Activated naive CD4-positive, alpha-beta T cell treated with Interleukin-2 at 50 U/mL for 16 hours (primary cell): ENCODE measurements around the gene TRPC6.

Source experiments
- DNase-seq: peaks from one replicate; pipeline ENCODE4 v3.0.0-alpha.2; 2020

The TRPC6 gene

DNA sequence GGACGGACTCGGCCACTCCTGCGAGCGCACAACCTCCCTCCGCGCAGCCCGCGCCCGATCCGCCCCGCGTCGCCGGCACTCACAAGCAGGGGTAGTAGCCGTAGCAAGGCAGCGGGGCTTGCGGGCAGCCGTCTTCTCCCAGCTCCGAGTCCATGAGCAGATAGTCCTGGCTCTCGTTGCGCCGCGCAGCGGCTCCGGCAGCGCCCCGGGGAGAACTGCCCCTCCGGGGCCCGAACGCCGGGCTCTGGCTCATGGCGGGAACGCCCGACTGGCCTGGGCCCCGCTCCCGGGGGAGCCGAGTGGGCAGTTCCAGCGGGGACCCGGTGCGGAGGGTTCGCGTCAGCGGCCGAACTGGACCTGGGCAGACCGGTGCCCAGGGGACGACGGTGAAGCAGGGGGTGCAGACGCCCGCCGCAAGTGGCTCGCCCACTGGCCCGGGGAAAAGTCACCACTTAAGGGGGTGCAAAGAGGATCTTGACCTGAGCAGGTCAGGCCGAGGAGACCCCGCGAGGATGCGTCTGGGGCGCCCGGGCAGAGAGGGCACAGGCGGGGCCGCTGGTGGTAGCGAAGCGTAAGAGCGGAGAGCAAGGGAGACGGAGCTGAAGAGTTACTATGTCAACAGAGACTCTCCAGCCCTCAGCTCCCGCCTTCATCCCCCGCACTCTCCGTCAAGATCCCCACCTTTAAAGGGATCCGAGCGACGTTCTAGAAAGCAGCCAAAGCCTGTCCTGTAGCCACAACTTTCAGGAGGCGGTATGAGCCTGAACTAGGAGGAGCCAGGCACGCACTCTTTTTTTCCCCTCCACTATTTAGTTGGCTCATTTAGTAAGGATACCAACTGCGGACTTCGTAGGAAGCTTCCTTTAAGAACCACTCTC lies at the start of gene TRPC6:
TSS of gene TRPC6 (minus strand) at position 757 of the 878 bp plus-strand sequence. CDS start at position 253, 504 bp downstream.
- DNase-seq: no peak

DNA sequence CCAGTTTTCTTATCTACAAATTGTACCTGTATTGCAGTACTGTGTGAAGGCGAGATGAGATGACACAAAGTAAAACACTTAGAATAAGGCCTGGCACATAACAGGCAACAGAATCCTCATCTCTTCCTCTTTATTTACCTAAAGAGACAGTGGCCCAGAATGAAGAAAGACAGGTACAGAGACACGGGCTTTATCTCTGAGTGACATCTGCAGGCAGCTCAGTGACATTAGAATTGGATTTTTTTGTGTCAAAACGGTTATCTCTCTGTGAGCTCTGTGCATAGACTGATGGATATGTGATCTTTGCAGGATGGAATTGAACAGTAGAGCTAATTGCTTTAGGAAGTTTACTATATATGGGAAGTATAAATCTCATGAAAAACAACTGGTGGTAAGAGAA lies 36.2 kb upstream of the TRPC6 start:
- DNase-seq: no peak

DNA sequence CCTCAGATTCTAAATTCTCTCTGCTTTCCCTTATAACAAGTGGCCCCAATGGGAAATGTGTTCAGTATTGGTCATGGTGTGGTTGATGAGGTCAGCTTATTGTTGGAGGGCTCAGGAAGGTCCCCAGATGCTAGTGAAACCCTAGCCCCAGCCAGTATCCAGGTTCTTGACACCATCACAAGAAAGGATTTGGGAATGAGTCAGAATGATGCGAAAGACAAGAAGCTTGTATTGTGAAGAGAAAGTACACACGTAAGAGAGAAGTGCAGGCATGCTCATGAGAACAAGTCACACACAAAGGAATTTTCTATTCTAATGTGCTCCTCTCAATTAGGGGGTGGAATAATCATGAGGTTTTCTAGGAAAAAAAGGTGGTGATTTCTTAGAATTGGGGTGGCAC lies 34.9 kb upstream of the TRPC6 start:
- DNase-seq: no peak

DNA sequence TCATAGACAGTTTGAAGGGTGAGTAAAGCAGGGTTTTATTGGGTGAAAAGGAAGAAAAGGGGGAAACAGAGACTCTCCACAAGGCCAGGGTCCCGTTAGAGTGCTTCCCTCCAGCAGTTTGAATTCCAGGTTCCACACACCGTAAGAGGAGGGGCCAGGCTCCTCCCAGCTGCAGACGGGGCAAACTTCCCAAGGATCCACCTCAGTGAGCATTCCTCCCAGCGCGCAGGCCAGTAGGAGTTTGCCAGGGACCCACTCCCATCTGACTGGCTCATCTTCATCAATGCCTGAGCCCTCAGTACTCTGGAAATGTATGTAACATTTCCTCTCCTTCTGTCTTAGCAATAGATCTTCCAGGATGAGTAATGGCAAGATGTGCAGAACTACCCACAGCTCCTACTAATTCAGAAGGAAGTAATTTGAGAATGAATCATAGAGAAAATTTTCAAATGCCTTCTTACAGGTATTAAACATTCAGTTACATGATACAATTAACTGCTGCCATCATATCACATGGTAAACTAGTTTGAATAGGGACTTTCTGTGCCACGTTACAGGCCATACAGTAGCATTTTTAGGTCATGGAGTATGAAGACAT lies 34.0 kb upstream of the TRPC6 start:
- DNase-seq: no peak

DNA sequence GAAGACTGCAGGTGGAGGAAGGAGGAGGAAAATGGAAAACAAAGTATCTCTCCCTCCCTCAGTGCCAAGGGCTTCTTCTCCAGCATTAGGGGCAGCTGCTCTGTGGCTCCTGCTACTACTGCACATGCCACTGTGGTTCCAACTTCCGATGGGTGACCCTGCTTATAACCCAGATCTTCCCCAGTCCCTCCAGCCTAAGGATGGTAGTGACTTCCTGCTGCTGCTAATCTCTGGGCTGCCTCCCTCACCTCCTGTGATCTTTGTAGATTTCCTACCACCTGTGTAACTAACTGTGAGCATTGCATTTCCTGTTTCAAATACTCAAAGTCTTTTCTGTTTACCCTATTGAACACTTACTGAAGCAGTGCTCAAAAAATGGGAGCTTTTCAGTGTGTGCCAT lies 28.7 kb upstream of the TRPC6 start:
- no peak for DNase-seq

DNA sequence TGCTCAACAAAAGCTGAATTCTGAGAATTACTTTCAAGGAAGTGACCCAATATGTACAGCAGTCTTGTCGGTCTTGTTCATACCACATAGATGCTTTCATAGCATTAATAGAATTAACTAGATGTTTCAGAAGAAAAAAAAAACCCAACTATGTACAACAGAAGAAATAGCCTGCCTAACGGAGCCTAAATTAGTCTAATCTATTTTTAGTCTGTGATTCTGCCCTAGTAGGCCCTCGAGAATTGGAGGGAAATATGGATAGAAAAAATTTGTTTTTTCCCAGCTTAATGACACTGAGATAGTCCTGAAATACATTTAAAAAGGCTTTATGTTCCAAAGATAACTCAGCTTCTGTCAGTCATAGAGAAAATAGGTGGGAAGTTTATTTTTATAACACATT lies 17.1 kb upstream of the TRPC6 start:
- DNase-seq: no peak

DNA sequence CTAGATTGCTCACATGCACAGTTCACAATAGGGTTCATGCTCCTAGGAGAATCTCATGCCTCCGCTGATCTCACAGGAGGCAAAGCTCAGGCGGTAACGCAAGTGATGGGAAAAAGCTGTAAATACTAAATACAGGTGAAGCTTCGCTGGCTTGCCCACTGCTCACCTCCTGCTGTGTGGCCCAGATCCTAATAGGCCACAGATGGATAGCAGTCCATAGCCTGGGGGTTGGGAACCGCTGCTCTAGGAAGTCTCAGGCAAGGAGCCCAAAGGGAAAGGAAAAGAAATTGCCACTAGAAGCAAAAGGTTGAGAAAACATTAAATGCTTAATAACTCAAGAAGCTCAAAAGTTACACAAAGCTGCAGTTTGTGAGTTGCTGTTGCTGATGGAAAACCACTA lies 3.2 kb upstream of the TRPC6 start:
- DNase-seq: no peak

DNA sequence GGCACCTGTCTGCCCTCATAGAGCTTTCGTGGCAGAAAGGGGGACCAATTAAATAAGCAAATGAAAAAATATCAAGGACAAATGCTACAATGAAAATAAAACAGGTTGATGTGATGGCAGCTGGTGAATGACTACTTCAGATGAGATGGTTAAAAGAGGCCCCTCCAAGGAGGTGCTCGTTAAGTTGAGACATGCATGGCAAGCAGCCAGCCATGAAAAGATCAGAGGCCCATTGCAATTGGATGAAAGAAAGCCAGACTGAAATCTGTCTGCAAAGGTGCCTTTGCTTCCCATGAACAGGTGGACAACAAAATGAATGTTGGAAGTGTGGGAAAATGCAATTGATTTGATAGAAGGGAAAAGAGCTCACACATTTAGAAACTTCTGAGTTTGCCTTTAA lies 848 bp upstream of the TRPC6 start:
- no peak for DNase-seq

DNA sequence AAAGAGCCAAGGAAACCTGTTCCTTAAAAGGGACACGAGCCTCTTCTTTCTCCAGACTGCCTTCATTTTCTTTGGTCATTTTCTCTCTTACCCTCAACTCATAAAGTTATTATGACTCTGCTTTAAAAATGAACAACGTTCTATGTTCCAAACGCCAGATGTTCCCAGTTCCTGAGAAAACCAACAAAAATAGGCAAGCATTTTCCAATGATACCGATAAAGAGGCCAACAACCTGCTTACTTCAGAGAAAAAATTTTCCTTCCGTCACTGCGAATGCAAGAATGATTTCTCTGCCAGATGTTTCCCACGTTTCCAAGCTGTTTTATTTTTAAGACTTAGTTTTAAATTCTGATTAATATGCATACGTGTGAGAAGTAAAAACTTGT lies 315 bp upstream of the TRPC6 start:
- DNase-seq: no peak

DNA sequence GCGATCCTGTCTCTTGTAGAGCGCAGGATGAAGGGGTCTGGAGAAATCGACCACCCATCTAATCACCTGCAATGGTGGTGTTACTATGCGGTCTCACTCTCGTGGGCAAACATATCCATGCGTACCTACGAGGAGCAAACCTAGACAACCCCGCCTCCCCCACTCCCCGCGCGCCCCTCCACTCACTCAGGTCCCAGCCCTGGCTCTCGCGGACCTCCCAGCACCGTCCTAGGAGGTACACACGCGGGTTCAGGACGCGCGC lies 887 bp downstream of the TRPC6 start:
- DNase-seq: no peak

DNA sequence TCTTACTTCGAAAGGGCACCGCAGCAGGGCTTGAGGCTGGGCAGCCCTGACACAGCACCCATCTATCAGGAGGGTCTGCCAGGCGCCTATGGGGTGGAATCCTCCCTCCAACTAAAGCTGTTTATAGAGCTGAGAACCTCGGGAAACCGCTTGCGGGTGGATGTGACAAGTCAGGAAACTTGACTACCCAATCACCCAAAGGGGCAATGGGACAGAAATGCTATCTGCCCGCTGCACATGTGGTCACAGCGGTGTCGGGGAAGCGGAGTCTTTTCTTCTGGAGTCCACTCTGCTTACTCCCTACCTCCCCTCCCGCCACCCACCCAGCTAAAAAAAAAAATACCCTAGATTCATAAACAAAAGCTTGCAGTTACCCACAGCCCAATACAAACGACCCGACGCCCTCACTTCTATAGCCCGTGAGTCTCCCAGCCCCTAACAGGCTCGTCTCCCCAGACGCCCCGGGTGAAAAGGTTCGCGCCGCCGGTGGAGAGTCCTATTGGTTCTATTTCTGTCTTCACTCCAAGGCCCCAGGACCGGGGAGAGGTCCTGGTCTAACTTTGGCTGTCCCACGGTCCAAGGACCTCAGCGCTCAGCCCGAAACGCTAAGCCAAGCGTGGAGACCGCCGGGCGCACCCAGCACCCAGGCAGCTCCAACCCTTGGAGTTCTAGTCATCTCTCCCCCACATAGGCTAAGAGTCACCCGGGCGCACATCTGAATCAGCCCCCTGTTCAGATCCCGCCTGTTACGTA lies 1.4 kb downstream of the TRPC6 start:
- DNase-seq: no peak

DNA sequence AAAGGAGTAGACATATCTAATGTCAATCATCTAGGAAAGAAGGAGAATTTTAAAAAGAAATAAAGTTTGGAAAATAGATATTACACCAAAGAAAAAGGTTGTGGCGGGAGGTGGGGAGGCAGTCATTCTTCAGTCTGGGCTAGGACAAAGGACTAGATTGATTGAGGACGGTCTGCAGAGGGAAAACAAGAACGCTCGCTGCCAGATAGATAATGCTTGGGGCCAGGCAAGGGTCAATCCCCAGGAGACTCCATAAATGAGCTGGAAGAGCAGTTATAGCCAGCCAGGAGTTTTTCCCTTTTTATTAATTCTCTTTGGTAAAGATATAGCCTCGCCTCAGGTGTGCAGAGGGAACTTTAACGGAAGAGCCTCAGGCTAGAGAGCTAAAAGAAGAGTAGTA lies 6.3 kb downstream of the TRPC6 start:
- no peak for DNase-seq

DNA sequence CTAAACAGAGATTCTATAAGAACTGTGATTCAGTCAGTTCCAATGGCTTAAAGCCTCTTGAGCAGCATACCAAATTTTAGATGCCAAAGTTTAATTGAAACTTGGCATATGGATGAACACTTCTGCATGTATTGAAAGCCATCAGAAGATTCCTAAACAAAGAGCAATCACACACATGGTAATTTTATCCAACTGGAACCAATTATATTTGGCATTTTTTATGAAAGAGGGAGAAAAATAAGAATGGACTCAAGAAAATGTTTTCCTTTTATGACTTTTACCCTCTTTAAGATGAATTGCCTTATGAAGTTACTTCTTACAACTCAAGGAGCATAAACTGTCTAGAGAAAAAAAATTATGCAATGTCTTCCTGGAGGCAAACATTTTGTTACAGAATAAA lies 7.4 kb downstream of the TRPC6 start:
- DNase-seq: no peak

DNA sequence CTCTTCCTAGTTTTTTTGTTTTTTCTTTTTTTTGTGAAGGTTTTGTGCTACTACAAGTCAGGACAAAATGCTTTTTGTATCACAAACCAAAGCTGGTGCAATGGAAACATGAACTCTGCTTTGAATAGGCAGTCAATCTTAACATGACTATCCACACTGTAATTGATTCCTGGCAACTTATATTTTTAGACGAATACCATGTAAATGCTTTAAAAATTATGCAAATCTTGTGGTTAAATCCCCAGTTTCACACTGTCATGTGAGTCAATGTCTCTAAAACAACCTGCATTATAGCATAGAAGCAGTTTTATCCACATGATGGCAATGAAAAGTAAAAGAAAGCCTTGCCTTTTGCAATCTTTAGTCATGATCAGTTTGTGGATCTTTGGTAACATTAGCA lies 8.9 kb downstream of the TRPC6 start:
- DNase-seq: no peak

DNA sequence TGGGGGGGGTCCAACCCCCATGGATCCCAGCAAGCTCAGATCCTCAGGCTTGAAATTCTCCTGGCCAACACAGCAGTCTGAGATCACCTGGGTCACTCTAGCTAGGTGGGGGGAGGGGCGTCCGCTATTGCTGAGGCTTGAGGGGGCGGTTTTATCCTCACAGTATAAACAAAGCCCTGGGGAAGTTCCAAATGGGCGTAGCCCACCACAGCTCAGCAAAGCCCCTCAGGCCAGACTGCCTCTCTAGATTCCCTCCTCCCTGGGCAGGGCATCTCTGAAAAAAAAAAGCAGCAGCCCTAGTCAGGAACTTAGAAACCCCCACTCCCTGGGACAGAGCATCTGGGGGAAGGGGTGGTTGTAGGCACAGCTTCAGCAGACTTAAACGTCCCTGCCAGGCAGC lies 16.7 kb downstream of the TRPC6 start:
- DNase-seq: no peak

DNA sequence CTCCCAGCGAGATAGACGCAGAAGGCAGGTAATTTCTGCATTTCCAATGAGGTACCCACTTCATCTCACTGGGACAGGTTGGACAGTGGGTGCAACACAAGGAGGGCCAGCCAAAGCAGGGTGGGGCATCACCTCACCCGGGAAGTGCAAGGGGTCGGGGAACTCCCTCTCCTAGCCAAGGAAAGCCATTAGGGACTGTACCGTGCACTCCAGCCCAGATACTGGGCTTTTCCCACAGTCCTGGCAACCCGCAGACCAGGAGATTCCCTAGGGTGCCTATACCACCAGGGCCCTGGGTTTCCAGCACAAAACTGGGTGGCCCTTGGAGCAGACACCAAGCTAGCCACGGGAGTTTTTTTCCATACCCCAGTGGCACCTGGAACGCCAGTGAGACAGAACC lies 17.2 kb downstream of the TRPC6 start:
- DNase-seq: no peak

DNA sequence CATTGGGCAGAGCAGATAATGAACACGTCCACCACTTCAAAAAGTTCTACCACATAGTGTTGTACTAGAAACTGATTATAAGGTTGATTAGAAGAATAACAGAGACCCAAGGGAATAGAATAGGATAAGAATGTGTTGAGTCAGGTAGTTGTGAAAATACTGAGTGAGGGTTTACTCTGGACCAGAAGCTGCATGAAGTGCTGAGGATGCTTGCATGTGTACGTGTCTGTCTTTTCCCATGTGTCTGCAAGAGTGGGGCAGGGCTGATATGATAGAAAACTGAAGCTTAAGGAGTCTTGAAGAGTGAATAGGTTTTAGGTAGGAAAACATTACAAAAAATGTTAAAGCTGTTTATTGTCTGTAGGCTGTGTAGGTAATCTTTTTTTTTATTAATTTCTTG lies 20.6 kb downstream of the TRPC6 start:
- DNase-seq: no peak

DNA sequence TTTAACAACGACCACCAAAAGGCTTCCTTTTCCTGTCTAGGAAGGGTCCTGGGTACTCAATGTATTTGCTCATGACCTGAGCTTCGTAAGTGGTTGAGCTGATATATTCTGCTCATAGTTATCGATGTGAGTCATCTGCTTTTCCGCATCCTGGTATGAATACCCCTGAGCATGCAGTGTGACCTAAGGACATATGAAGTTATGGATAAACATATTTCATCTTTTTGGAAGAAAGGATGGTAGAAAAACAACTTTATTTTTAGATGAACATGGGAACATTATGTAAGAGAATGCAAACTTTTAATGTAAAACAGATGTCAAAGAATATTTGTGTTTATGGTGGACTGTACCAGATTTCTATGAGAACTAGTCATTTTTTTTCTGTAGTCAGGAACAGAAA lies 28.4 kb downstream of the TRPC6 start:
- no peak for DNase-seq

DNA sequence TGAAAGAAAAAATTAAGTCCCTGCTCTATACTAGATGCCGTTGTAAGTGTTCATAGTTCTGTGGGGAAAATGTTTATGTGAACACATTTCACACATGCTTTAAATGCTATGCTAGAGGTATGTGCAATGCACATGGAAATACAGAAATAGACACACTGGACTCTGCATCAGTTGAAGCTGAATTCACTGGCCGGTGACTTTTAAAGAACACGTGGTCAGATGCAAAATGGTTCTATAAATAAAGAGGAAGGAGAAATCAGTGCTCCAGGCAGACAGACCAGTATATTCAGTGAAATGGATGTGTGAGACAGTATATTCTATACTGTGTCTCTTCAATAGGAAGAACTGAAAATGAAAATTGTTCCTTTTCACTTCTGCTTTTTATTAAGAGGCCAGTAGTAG lies 29.9 kb downstream of the TRPC6 start:
- DNase-seq: no peak

DNA sequence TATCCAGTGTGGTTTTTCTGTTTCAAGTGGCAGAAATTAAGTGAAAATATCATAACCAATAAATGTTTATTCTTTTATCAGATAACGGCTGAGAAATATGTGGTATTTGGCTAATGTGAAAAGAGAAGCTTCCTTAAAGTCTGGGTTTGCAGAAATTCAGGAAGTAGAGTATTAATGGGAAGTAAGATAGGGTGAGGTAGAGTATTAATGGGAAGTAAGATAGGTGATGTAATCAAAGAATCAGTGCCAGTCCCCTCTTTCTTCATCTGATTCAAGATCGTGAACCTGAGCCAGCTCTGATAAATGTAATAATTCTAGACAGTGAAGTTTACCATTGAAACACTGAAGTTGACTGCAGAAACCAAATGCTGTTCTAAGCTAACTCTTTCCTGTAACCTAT lies 30.9 kb downstream of the TRPC6 start:
- DNase-seq: no peak

DNA sequence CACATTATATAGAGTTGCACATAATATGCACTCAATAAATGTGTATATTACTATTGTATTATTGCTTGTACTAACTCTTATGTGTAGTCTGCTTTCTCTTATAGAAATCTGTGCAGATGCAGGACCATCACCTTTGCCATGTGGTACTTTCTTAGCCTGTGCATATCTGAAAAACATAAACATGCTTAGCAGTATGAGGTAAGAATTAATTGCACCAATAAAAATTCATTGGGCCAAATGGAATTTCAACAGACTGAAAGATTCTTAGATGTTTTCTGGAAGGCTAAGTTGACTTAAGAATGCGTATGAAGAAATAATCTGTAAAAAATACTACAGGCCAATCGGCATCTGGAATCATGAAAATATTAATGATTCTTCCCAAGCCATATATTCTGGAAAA lies 55.3 kb downstream of the TRPC6 start:
- DNase-seq: no peak

DNA sequence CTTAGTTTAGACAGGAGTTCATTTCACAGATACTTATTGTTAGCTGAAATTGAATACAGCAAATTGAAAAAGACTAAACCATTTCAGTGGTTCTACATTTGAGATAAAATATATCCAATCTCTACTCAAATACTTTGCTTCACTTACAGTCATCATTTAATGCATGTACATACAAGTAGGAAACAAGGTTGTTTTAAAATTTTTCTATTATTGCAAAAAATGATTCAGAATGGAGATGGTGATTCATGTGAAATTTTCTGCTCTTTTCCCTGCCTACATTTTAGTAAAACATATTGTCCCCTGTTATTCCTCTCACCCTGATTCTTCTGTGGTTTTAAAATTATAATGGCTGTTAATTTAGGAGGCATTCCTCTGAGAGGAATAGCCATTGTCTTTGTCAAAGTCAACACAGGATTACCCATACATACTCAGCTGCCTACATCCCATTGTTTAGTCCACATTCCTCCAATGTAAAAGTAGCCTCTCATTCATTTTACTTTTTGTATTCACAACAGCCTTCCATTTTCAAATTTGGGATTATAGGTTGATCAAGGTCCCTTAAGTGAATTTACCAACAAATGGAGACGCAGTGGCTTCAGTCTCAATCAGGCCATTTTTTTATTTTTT lies 60.1 kb downstream of the TRPC6 start:
- no peak for DNase-seq

DNA sequence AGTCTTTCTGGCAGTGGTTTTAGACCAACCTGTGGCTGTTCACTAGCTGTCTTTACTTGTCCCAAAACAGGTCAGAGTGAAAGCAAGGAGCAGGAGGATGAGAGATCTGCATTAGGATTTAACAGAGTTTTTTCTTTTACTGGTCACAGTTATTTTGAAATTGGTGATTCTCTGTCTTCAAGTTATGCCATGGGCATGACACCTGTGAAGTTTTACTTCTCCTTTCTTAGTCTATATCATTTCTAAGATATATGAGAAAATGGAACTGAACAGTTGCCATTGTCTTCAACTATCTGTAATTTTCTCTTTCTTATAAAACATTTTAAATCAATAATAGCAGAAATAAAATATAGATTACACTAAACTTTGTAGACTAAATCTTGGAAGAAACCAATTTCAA lies 60.6 kb downstream of the TRPC6 start:
- DNase-seq: no peak

DNA sequence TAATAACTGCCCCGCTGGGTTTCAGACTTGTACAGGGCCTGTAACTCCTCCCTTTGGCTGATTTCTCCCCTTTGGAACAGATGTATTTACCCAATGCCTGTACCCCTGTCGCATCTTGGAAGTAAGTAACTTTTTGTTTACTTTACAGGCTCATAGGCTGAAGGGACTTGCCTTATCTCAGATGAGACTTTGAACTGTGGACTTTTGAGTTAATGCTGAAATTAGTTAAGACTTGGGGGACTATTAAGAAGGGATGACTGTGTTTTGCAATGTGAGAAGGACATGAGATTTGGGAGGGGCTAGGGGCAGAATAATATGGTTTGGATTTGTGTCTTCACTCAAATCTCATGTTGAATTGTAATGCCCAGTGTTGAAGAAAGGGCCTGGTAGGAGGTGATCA lies 62.0 kb downstream of the TRPC6 start:
- DNase-seq: no peak
